Fibroblast of the conjunctiva (primary cell): ENCODE measurements around the gene SCNN1B.
"Not testable (repeated sequence)": the region's sequence is repeated elsewhere in the genome, so short reads cannot be mapped to it uniquely, and the experiment has no call there.

Experiments used
- DNase-seq: peaks from one replicate; pipeline ENCODE4 v3.0.0-alpha.2; 2010; ENCODE audit warnings: low read depth

SCNN1B gene

GRCh38 chr16:23355106-23355670, 53.1 kb downstream of the SCNN1B start:
- no peak for DNase-seq

GRCh38 chr16:23356941-23357340, 54.8 kb downstream of the SCNN1B start:
- no peak for DNase-seq

GRCh38 chr16:23357761-23358290, 55.7 kb downstream of the SCNN1B start:
- no peak for DNase-seq

GRCh38 chr16:23359092-23359760, 57.1 kb downstream of the SCNN1B start:
- DNase-seq, result no peak

DNA sequence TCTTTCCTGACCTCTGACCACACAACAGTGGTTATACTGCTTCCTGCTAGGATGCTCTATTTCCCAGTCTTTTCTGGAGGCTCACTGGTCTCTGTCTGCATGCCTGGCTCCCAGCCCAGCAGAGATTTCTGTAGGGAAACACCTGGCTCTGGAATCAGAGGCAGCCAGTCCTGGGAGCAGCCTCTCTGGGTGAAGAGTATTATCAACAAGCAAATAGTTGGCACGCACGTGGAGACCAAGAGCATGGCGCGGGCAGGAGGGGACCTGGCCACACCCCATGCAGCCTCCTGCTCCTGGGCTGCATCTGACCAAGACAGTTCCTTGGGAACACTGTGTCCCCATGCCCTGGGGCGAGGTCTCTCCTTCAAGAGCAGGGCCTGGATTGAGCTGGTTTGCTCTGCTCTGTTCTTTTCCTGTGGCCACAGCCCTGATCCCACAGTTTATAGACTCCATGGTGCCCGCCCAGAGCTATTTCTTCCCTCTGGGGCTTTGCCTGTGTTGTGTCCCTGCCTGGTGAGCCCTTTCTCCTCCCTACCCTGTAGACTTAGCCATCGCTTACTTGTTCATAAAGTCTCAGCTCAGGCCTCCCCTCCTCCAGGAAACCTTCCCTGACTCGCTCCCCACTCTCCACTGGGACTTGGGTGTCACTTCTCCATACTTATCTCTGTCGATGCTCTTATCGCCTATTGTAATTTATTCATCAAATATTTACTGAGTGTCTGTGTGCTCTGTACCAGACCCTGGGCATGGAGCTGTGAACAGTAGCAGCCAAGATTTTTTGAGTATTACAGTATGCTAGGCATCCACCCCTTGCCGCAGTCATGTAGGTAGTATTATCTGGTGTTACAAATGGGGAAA, 60.6 kb downstream of the SCNN1B start:
- no peak for DNase-seq

GRCh38 chr16:23365602-23366240, 63.6 kb downstream of the SCNN1B start:
- DNase-seq, result no peak

GRCh38 chr16:23366341-23366740, 64.2 kb downstream of the SCNN1B start:
- not testable (repeated sequence) for DNase-seq

DNA sequence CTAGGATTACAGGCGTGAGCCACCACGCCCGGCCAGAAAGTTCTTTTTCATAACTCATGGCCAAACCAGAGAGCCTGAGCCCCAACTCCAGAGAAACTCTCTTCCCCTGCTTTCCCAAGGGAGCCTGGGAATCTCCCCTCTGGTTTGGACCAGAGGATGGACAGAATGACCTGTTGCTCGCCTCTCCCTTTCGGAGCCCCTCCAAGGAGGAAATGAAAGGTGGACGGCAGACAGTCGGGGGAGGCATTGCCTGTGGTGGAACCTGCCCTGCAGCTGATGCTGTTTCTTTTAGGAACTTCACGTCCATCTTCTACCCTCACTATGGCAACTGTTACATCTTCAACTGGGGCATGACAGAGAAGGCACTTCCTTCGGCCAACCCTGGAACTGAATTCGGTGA, 65.5 kb downstream of the SCNN1B start:
- no peak for DNase-seq

DNA sequence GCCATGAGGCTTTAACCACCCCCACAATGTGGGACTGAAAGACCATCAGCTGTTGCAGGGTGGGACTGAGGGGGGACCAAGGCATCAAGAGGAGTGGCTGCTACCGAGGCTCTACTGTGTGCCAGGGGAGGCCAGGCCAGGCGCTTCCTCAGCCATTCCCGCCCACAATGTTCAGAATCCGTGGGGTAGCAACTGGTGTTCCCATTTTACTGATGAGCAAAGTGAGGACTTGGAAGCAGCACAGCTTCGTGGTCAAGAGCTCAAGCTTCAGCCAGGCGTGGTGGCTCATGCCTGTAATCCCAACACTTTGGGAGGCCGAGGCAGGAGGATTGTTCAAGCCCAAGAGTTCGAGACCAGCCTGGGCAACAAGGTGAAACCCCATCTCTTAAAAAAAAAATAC, 65.9 kb downstream of the SCNN1B start:
- DNase-seq, result no peak

DNA sequence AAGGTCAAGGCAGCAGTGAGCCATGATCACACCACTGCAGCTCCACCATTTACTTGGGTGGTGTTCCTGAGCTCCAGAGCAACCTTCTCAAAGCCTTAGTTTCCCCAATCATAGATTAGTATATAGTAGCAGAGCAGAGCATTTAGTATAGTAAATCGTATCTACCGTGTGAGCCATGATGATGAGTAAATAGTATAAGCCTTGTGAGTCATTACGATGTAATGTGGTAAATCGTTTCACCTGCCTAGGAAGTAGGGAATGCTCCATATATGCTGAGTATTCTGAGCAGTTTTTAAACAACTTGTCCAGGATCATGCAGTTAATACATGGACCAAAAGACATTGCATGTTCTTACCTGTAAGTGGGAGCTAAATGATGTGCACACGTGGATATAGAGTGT, 66.4 kb downstream of the SCNN1B start:
- no peak for DNase-seq

DNA sequence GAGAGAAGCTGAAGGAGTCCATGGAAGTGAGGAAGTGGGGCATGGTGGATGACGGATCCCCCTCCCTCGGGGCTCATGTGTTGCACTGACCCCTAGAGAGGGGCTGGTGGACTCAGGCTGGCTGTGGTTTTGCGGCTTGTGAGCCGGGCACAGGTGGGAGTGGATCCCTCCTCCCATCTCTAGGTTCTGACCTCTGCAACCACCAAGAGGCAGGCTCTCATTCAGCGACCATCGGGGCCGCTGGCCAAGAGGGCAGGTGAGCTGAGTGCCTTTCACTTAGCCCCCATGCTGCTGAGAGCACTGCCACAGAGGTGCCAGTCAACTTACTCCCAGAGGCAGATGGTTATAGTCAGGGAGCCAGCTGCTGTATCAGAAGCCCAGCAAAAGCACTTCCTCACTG, 67.3 kb downstream of the SCNN1B start:
- no peak for DNase-seq

DNA sequence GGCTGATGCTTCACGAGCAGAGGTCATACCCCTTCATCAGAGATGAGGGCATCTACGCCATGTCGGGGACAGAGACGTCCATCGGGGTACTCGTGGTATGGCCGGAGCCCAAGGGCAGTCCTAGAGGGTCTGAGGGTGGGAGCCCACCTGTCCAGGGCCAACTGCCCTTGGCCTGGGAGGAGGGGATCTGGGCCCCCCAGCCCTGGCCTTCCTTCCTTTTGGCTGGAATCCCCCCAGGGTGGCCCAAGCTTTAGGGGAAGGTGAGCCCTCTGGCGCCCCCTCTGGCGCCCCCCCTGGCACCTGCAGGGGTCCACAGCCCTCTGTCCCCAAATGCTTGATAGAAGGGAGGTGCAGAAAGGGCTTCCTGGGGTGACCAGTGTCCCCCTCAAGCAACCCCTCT, 69.3 kb downstream of the SCNN1B start:
- no peak for DNase-seq

- no peak for DNase-seq
Observed at GRCh38 chr16:23373436-23374219, 71.5 kb downstream of the SCNN1B start.

GRCh38 chr16:23374721-23375510, 72.8 kb downstream of the SCNN1B start:
- no peak for DNase-seq

DNA sequence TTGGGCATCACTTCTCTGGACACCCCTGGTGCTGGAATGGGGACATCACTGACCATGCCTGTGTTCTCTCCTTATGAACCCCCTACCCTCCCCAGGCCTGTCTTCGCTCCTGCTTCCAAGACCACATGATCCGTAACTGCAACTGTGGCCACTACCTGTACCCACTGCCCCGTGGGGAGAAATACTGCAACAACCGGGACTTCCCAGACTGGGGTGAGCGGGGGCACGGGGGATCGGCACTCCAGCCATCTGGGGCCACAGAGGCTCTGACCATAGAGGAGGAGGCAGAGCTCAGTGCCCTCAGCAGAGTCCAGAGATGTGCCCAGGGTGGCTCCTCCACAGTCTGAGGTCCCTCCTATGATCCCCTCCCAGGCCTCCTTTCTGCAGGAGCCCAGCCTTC, 73.5 kb downstream of the SCNN1B start:
- DNase-seq, result no peak

- no peak for DNase-seq
Observed at GRCh38 chr16:23377071-23377931, 75.2 kb downstream of the SCNN1B start.

- DNase-seq, result no peak
Observed at GRCh38 chr16:23378256-23378655, 76.2 kb downstream of the SCNN1B start.

- DNase-seq, result no peak
Observed at GRCh38 chr16:23378921-23379320, 76.8 kb downstream of the SCNN1B start.

GRCh38 chr16:23379707-23380106, 77.6 kb downstream of the SCNN1B start:
- DNase-seq, result no peak

GRCh38 chr16:23380501-23380951, 78.4 kb downstream of the SCNN1B start:
- DNase-seq, result no peak
